K562 (cell line): ENCODE measurements around the gene TBX6. TPM values are rescaled to one million over a fixed set of nuclear protein-coding genes. Genes with fewer than 3 reads are reported as not detected.
A peak's percentile ranks its signal among the peaks of the same experiment; 100 is the strongest.

Experiments
- ATAC-seq: fragments of 200-7000 bp; cut with Tn5 transposase; 3 replicates; pipeline ENCODE4 v1.9.1; 2020; ENCODE audit warnings: moderate library complexity
- BruUV-seq: library from RNA; stranded (reverse); fragments of 400-500 nt; replicated peaks from 2 replicates; lab custom pipeline; 2021; lab: Mats Ljungman, UMichigan
- CTCF ChIA-PET: fragments of 300-600 bp; formaldehyde crosslinking; extraction: SDS; loops from one replicate; lab custom pipeline; 2021; ENCODE audit warnings: low intra/inter-chr PET ratio; lab: Yijun Ruan, JAX
- POLR2A ChIA-PET: fragments of 300-600, 350-650 bp; sonication (Branson Sonifier 250); formaldehyde crosslinking; extraction: SDS; loops from one replicate; lab custom pipeline; 2021; ENCODE audit warnings: antibody characterized with exemption, inconsistent platforms; lab: Yijun Ruan, JAX
- DNase-seq, 4 experiments: peaks; one replicate each; pipeline versions ENCODE4 v3.0.0 to v3.0.0-alpha.2; 2011 to 2018; ENCODE audit warnings: low spot score in 3 of 4, mixed read lengths in 3 of 4; ENCODE audit errors: extremely low read depth in 1 of 4
- FAIRE-seq: peaks from 2 replicates; lab custom pipeline; 2011; peaks lifted over from hg19 to GRCh38; lab: Jason Lieb, UNC
- H2AFZ ChIP-seq: 2 replicates; pipeline ENCODE4 v1.6.0; 2011; ENCODE audit warnings: low read depth, low read length, control low read depth, inconsistent platforms
- H3K27ac ChIP-seq: fragments of 200-600 bp; 3 replicates; pipeline ENCODE4 v1.8.0; 2011; ENCODE audit warnings: low read depth, mild to moderate bottlenecking, control low read depth, inconsistent platforms, low read length, moderate library complexity, mixed read lengths; ENCODE audit errors: extremely low read depth
- H3K27me3 ChIP-seq, 2 experiments: fragments of 300-600 bp in 1 of 2; 2 replicates in 1 of 2; 3 replicates in 1 of 2; pipeline versions ENCODE4 v1.6.0 to v1.8.0; 2011; ENCODE audit warnings: inconsistent platforms in 2 of 2, low read length in 2 of 2, mild to moderate bottlenecking in 1 of 2, mixed read lengths in 1 of 2, moderate library complexity in 1 of 2; ENCODE audit not compliant: control insufficient read depth in 2 of 2, insufficient read depth in 2 of 2
- H3K36me3 ChIP-seq: fragments of 300-600 bp; 3 replicates; pipeline ENCODE4 v1.8.0; 2011; ENCODE audit warnings: mild to moderate bottlenecking, low read length, inconsistent platforms; ENCODE audit not compliant: control insufficient read depth, insufficient read depth
- H3K4me1 ChIP-seq, 2 experiments: fragments of 200-600 bp in 1 of 2; replicated peaks in 1 of 2; 2 replicates in 1 of 2; 3 replicates in 1 of 2; pipeline versions ENCODE4 v1.5.1 to v1.8.0; 2011; ENCODE audit warnings: inconsistent platforms in 2 of 2, low read length in 2 of 2, mild to moderate bottlenecking in 1 of 2, mixed read lengths in 1 of 2, moderate library complexity in 1 of 2; ENCODE audit not compliant: control insufficient read depth in 2 of 2, insufficient read depth in 2 of 2
- H3K4me2 ChIP-seq: 2 replicates; pipeline ENCODE4 v1.6.1; 2011; ENCODE audit warnings: low read length, control low read depth, inconsistent platforms, mixed read lengths; ENCODE audit not compliant: insufficient read depth
- H3K4me3 ChIP-seq: fragments of 200-600 bp; sonication (generic), shearing (Covaris generic); 2 replicates; pipeline ENCODE4 v1.5.1; 2016; ENCODE audit warnings: control low read depth, inconsistent platforms
- H3K79me2 ChIP-seq: fragments of 200-600 bp; 3 replicates; pipeline ENCODE4 v1.8.0; 2011; ENCODE audit warnings: low read length, inconsistent platforms; ENCODE audit not compliant: control insufficient read depth, insufficient read depth
- H3K9ac ChIP-seq, 2 experiments: 2 replicates each; pipeline versions ENCODE4 v1.6.0 to v1.6.1; 2011; ENCODE audit warnings: low read depth in 2 of 2, low read length in 2 of 2, control low read depth in 1 of 2, inconsistent platforms in 1 of 2, mild to moderate bottlenecking in 1 of 2, mixed read lengths in 1 of 2; ENCODE audit not compliant: insufficient read depth in 1 of 2
- H3K9me1 ChIP-seq: one replicate; pipeline ENCODE4 v1.6.0; 2011; ENCODE audit warnings: inconsistent platforms, mild to moderate bottlenecking, low read length, moderate library complexity; ENCODE audit not compliant: control insufficient read depth, insufficient read depth
- H3K9me3 ChIP-seq: replicated peaks from 2 replicates; pipeline ENCODE4 v1.5.1; 2011; ENCODE audit warnings: low read depth, low read length, inconsistent platforms; ENCODE audit not compliant: control insufficient read depth, insufficient read depth
- H4K20me1 ChIP-seq: replicated peaks from 2 replicates; pipeline ENCODE4 v1.6.1; 2011; ENCODE audit warnings: low read length, inconsistent platforms, mixed read lengths; ENCODE audit not compliant: control insufficient read depth, insufficient read depth
- ETS1 ChIP-seq: conservative IDR thresholded peaks from 2 replicates; pipeline ENCODE4 v1.6.1; 2011; ENCODE audit warnings: low read depth, mild to moderate bottlenecking, low read length; ENCODE audit not compliant: control insufficient read depth
- FOSL1 ChIP-seq: fragments of 200-800 bp; sonication (Bioruptor generic); conservative IDR thresholded peaks from 2 replicates; pipeline ENCODE4 v1.6.1; 2016; ENCODE audit warnings: missing genetic modification characterization, missing compliant biosample characterization
- JUND ChIP-seq, 2 experiments: IDR thresholded peaks; 2 replicates in 1 of 2; 3 replicates in 1 of 2; pipeline ENCODE4 v1.6.1; 2011; ENCODE audit warnings: borderline replicate concordance in 2 of 2, low read depth in 2 of 2, low read length in 2 of 2, improper control_type of control experiment in 1 of 2, missing biosample characterization in 1 of 2, missing genetic modification characterization in 1 of 2, missing genetic modification reagents in 1 of 2
- KDM1A ChIP-seq, 2 experiments: fragments of 450-650 bp; IDR thresholded peaks; 2 replicates each; pipeline ENCODE4 v1.6.1; 2016; ENCODE audit warnings: mild to moderate bottlenecking in 2 of 2
- NCOR1 ChIP-seq: fragments of 450-650 bp; IDR thresholded peaks from 2 replicates; pipeline ENCODE4 v1.6.1; 2016; ENCODE audit warnings: mild to moderate bottlenecking, moderate library complexity
- NR2C2 ChIP-seq, 2 experiments: fragments of 200-800 bp in 1 of 2; sonication (Bioruptor generic) in 1 of 2; sonication (generic) in 1 of 2; formaldehyde crosslinking in 1 of 2; IDR thresholded peaks; 2 replicates each; pipeline versions ENCODE4 v1.6.1 to v1.8.0; 2016 to 2022; ENCODE audit warnings: mild to moderate bottlenecking in 1 of 2, missing compliant biosample characterization in 1 of 2, missing genetic modification characterization in 1 of 2, missing genetic modification reagents in 1 of 2
- TCF3 ChIP-seq: sonication (generic); formaldehyde crosslinking; IDR thresholded peaks from 2 replicates; pipeline ENCODE4 v1.4.0; 2020; ENCODE audit warnings: mild to moderate bottlenecking, missing genetic modification reagents
- USF2 ChIP-seq: sonication (generic); formaldehyde crosslinking; IDR thresholded peaks from 2 replicates; pipeline ENCODE4 v1.5.0; 2020; ENCODE audit warnings: missing genetic modification reagents
- ZC3H4 ChIP-seq: sonication (generic); formaldehyde crosslinking; IDR thresholded peaks from 2 replicates; pipeline ENCODE4 v1.9.0; 2021; ENCODE audit warnings: missing genetic modification reagents, borderline replicate concordance
- ZNF143 ChIP-seq: sonication (generic); formaldehyde crosslinking; IDR thresholded peaks from 2 replicates; pipeline ENCODE4 v1.9.0; 2022; ENCODE audit warnings: mild to moderate bottlenecking, missing genetic modification reagents
- WGBS: fragments of 100-300 bp; shearing (Covaris generic); methylation state at CpG from one replicate; pipeline ENCODE4 v1.1.6; 2016; ENCODE audit warnings: low coverage, mixed read lengths; ENCODE audit not compliant: insufficient coverage; ENCODE audit errors: missing lambda C conversion rate; 5-methylcytosine and 5-hydroxymethylcytosine counted together
- in situ Hi-C: fragments of 300-500 bp; cut with MboI; formaldehyde crosslinking; loops from 4 replicates; pipeline ENCODE4 v1.15.0; 2018; ENCODE audit warnings: inconsistent platforms, mixed read lengths
- intact Hi-C: fragments of 100-400 bp; cut with micrococcal nuclease; formaldehyde crosslinking; loops from 2 replicates; pipeline ENCODE4 v1.14.2; 2022
- polyA plus RNA-seq, 8 experiments: library from polyadenylated mRNA; depleted of rRNA in 4 of 8; stranded (reverse) in 5 of 8; unstranded in 3 of 8; fragments of >200 nt; fragmentation: Nextera tagmentation in 2 of 8; fragmentation: Illumina TruSeq in 1 of 8; extraction: Ambion mirVana in 2 of 8; extraction: Trizol in 1 of 8; gene quantifications; 2 replicates each; pipeline versions ENCODE4 v1.2.1 to v1.2.3, GENCODE V29; 2011 to 2014; ENCODE audit warnings: inconsistent platforms in 1 of 8, missing spikeins in 1 of 8
- total RNA-seq, 7 experiments: library from RNA; depleted of rRNA in 6 of 7; stranded (reverse); fragments of >200 nt in 6 of 7; fragmentation: Illumina TruSeq in 2 of 7; extraction: Trizol in 2 of 7; gene quantifications; 2 replicates each; pipeline versions ENCODE4 v1.2.1 to v1.2.3, GENCODE V29; 2011 to 2021; ENCODE audit warnings: low replicate concordance in 1 of 7
- TF ChIP-seq, protein P1 (sequence below): sonication (generic); formaldehyde crosslinking; IDR thresholded peaks from 2 replicates; pipeline ENCODE4 v1.8.0; 2022; ENCODE audit warnings: missing genetic modification reagents, mild to moderate bottlenecking, moderate library complexity, borderline replicate concordance

TBX6 gene
- total and polyA plus RNA-seq, 9 of the 15 experiments (the other 6 are each of a cell fraction or from before 2014, with no cell fraction given), result 0.07 to 0.58 (median 0.11) TPM; not detected in 2

- TF ChIP-seq NR2C2 (CRISPR knock-in tag; IDR thresholded peaks at IDR 0.05) (no peak), NR2C2 (tag; IDR thresholded peaks at IDR 0.05) (peak; percentile 56), USF2 (no peak)
Observed at GRCh38 chr16:30095166-30096078, 3.7 kb upstream of the TBX6 start (continued).

DNA sequence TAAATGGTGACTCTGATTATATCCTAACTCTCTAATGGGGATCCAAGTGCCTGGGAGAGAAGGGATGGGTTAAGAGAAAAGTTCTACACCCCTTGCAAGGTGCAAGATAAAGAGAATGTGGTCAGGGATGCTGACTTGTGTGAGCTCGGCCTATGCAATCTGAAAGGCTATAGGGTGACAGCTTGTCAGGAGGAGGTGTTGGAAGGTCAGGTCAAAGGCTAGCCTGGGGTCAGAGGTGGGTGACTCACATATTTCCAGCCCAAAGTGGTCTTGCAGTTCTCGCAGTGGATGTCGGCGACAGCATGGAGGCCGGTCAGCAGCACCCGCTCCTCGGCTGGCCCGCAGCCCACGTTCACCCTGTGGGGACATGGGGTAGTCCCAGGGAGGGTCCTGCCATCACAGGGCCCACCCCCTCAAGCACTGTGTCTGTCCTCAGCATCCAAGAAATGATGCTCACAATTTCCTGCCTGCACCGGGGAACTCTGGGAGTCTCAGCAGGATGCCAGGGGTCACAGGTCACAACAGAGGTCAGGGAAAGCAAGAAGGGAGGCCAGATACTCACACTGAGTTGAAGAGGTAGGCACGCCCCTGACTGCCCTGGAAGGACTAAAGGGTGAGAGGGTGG is 2.9 kb upstream of the TBX6 start:
- Histone ChIP-seq H3K36me3 (no peaks in the 10 kb centered on the region; the same call in 2 of the 3 replicates), H3K9ac (peak overlapping the region; percentile 50 to 88; a peak in 3 of 4 replicates), H3K27ac (peak overlapping the region; percentile 15; the same call in 1 of the 3 replicates), H3K79me2 (peaks cover 3% of the 10 kb centered on the region; the same call in 1 of the 3 replicates), H4K20me1 (no peaks in the 10 kb centered on the region), H3K9me1 (no peaks in the 10 kb centered on the region), H3K4me1 (peaks cover 35 to 65% of the 10 kb centered on the region in 2 experiments), H3K4me2 (peak overlapping the region; percentile 69), H3K27me3 (no peaks in the 10 kb centered on the region), H3K4me3 (no peak overlapping the region), H3K9me3 (peaks cover 21% of the 10 kb centered on the region), H2AFZ (no peak overlapping the region)
- in situ Hi-C loops (no loop called here), intact Hi-C loops (loop anchor here (5.0 to 10.0 kb wide), 2 partner anchors 47 to 560 kb away; partner anchors contain the start of genes FBRS and PRR14)
- WGBS, result 56% methylated on average over 11 of the region's 11 CpGs
- FAIRE-seq, result peak; percentile 88
- ChIA-PET POLR2A (interaction anchor here (1.2 kb wide), 1 partner anchor 15 kb away, joined by 3 read pairs; no protein-coding TSS in a partner anchor), CTCF (no interaction called here)
- BruUV-seq, result no TSS peak
- DNase-seq, result peak in 2 of 4 experiments; percentile 32 to 72
- ATAC-seq, result no peak
- TF ChIP-seq ZC3H4 (CRISPR knock-in tag), result 0 out of 2 replicates have a peak, but pooled peaks have one; percentile 37
- TF ChIP-seq FOSL1 (tag), result peak; percentile 46; the same call in 1 of the 2 replicates
- peak; percentile 81 to 87; a peak in 3 of 4 replicates for TF ChIP-seq KDM1A (IDR thresholded peaks at IDR 0.05)
- TF ChIP-seq ETS1, result no peak
- peak; percentile 54; the same call in 1 of the 2 replicates for TF ChIP-seq JUND (IDR thresholded peaks at IDR 0.05; ENCODE audit: borderline replicate concordance, low read depth, low read length)
- TF ChIP-seq JUND (tag; IDR thresholded peaks at IDR 0.05; ENCODE audit: borderline replicate concordance, low read depth, low read length), result no peak
- TF ChIP-seq TCF3, result peak; percentile 65
- TF ChIP-seq, protein P1, sequence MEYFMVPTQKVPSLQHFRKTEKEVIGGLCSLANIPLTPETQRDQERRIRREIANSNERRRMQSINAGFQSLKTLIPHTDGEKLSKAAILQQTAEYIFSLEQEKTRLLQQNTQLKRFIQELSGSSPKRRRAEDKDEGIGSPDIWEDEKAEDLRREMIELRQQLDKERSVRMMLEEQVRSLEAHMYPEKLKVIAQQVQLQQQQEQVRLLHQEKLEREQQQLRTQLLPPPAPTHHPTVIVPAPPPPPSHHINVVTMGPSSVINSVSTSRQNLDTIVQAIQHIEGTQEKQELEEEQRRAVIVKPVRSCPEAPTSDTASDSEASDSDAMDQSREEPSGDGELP (CRISPR knock-in tag), result peak; percentile 22; the same call in 1 of the 2 replicates
- TF ChIP-seq NCOR1, result peak; percentile 18; the same call in 1 of the 2 replicates
- TF ChIP-seq NR2C2 (CRISPR knock-in tag; IDR thresholded peaks at IDR 0.05), result peak; percentile 84
- peak; percentile 86 for TF ChIP-seq NR2C2 (tag; IDR thresholded peaks at IDR 0.05)
- peak; percentile 45; the same call in 1 of the 2 replicates for TF ChIP-seq ZNF143
